Measurements from ENCODE around the gene TAP1.
A peak's percentile ranks its signal among the peaks of the same experiment; 100 is the strongest.
"Not testable (repeated sequence)": the region's sequence is repeated elsewhere in the genome, so short reads cannot be mapped to it uniquely, and the experiment has no call there.

Gene TAP1, protein sequence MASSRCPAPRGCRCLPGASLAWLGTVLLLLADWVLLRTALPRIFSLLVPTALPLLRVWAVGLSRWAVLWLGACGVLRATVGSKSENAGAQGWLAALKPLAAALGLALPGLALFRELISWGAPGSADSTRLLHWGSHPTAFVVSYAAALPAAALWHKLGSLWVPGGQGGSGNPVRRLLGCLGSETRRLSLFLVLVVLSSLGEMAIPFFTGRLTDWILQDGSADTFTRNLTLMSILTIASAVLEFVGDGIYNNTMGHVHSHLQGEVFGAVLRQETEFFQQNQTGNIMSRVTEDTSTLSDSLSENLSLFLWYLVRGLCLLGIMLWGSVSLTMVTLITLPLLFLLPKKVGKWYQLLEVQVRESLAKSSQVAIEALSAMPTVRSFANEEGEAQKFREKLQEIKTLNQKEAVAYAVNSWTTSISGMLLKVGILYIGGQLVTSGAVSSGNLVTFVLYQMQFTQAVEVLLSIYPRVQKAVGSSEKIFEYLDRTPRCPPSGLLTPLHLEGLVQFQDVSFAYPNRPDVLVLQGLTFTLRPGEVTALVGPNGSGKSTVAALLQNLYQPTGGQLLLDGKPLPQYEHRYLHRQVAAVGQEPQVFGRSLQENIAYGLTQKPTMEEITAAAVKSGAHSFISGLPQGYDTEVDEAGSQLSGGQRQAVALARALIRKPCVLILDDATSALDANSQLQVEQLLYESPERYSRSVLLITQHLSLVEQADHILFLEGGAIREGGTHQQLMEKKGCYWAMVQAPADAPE

DNA sequence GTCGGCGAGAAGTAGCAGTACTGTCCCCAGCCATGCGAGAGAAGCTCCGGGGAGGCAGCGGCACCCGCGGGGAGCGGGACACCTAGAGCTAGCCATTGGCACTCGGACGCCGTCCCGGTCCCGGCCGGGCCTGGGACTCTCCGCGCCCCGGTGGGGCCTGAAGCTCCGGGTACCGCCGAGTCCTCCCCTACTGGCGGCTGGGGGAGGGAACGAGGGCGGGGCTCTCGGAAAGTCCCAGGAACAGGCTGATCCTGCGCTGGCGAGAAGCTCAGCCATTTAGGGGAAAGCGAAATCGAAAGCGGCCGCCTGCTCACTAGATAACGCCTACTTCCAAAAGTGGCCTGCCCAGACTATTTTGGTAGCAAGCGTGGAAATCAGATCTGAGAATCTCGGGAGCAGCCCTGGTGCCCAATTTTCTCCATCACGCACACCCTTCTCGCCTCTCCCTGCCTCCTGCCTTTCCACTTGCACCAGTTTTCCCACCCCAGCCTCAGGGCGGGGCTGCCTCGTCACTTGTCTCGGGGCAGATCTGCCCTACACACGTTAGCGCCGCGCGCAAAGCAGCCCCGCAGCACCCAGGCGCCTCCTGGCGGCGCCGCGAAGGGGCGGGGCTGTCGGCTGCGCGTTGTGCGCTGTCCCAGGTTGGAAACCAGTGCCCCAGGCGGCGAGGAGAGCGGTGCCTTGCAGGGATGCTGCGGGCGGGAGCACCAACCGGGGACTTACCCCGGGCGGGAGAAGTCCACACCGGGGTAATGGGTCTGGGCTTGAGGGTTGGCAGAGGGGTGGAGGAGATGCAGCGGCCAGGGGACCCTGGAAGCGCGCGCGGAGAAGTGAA lies at the start of gene TAP1, which contains the start of gene PSMB9:
TSS of gene TAP1 (minus strand) at position 164 of the 835 bp plus-strand sequence. CDS start at position 96, 68 bp downstream.
TSS of gene PSMB9 (plus strand) at position 652 of the 835 bp plus-strand sequence. CDS start at position 690, 38 bp downstream.
- Histone ChIP-seq H3K4me1 (peaks cover 6% of the 10 kb centered on the region), H3K27me3 (ENCODE audit: low read depth) (no peaks in the 10 kb centered on the region), H3K36me3 (replicated peaks) (peaks cover 6% of the 10 kb centered on the region), H3K9me3 (no peaks in the 10 kb centered on the region), H3K4me3 (peak within 1 kb of the TSS; percentile 67)
- peak; percentile 82 to 93 for DNase-seq (ENCODE audit: low spot score in 2 of 2)
- in situ Hi-C loops (cut with MboI; ENCODE audit: low sequenced_read_pairs), result no loop called here

DNA sequence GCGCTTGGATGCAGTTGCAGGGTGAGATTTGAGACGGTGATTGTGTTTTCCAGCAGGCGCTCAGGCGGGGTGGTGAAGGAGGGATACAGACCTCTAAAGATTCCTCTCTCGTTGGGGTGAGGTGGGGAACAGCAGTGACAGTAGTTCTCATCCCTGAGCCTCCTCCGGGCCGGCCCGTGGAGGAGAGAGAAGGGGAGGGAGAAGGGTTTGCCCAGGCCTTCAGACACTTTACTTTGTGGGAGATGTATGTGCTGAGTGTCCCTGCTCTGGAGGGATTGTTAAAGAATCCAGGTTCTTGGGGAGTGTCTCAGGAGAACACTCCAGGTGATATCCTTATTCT lies 41.5 kb upstream of the TAP1 start:
- Histone ChIP-seq H3K9me3 (no peaks in the 10 kb centered on the region), H3K4me1 (peaks cover 9% of the 10 kb centered on the region), H3K36me3 (replicated peaks) (no peaks in the 10 kb centered on the region), H3K27me3 (ENCODE audit: low read depth) (peaks cover 7% of the 10 kb centered on the region; the same call in 1 of the 2 replicates), H3K4me3 (peak overlapping the region; percentile 86)
- in situ Hi-C loops (cut with MboI; ENCODE audit: low sequenced_read_pairs), result no loop called here
- DNase-seq (ENCODE audit: low spot score in 2 of 2), result no peak

DNA sequence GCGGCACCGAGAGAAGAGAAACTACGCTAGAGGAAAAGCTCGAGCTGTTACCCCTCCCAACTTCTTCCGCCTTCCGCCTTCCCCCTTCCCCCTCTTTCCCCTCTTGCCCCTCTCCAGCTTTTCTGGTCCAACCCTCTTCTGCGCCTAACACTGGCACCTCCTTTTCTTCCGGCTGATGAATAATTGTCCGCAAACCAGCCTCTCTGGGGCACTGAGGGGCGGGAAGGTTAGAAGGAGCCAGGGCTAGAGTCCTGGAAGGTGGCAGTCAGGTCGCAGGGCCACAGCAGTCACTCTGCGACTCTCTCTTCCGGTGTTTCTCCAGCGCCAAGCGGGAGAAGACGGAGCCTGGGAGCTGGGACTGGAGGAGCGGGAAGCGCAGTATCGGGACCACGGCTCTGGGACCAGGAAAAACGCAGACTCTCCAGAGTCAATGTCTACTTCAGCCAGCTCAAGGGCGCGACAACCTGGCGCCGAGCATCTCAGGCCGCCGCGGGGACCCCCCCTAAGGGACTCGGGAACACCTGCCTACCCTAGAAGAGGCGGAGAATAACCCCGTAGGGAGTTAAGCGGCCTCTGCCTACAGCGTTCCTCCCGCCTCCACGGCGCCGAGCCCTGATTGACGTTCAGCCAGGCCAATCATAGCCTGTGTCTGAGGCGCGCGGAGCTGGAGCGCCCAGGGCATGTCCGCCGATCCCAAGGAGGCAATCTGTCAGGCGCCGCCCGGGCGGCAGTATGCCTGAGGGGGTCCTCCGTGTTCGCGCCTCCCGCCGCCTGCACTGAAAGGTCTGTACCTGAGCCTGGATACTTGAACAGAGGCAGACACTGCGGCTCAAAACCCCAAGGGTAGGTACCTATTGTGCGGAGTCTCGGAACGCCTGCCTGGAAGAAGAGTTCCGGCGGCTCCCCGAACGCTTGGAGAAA lies 40.8 kb upstream of the TAP1 start:
- Histone ChIP-seq H3K9me3 (no peaks in the 10 kb centered on the region), H3K4me1 (peaks cover 9% of the 10 kb centered on the region), H3K36me3 (replicated peaks) (no peaks in the 10 kb centered on the region), H3K27me3 (ENCODE audit: low read depth) (peaks cover 7% of the 10 kb centered on the region; the same call in 1 of the 2 replicates), H3K4me3 (peak overlapping the region; percentile 86)
- in situ Hi-C loops (cut with MboI; ENCODE audit: low sequenced_read_pairs), result loop anchor here (5.0 kb wide), 1 partner anchor 78 kb away; no protein-coding TSS in a partner anchor
- peak; percentile 79 to 96 for DNase-seq (ENCODE audit: low spot score in 2 of 2)

DNA sequence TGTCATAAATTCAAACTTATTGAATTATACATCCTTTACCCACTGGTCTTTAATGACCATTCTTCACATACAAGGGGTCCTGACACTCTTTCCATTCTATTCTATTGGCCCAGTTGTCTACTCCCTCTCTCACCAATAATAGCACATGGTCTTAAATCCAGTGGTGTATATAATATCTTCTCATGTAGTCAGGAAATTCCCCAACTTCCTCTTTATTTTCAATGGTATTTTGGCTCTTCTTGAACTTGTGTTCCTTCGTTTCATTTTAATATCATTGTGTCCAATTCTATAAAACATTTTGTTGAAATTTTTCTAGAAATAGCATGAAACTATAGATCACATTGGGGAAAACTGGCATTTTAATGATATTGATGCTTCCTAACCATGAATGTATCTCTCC lies 37.3 kb upstream of the TAP1 start:
- H3K36me3 ChIP-seq (replicated peaks), result no peaks in the 10 kb centered on the region
- H3K4me3 ChIP-seq, result no peak overlapping the region
- no peaks in the 10 kb centered on the region for H3K9me3 ChIP-seq
- DNase-seq (ENCODE audit: low spot score in 2 of 2), result no peak
- peaks cover 7% of the 10 kb centered on the region; the same call in 1 of the 2 replicates for H3K27me3 ChIP-seq (ENCODE audit: low read depth)
- in situ Hi-C loops (cut with MboI; ENCODE audit: low sequenced_read_pairs), result loop anchor here (5.0 kb wide), 1 partner anchor 81 kb away; no protein-coding TSS in a partner anchor
- H3K4me1 ChIP-seq, result peaks cover 9% of the 10 kb centered on the region

DNA sequence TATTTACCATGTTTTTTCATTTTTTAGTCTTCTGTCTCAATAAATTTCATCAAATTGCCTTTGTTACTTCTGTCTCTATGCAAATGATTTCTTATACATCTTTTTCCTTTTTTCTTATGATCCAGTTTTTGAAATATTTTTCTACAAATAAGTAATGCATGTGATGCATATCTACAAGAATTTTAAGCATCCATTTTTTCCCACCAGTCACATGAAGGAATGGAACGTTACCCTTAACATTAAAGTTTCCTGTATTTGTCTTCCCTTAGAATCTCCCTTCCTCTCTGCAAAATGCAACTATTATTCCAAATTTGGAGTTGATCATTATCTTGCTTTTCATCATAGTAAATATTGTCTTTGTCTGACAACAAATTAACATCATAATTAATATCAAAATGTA lies 36.0 kb upstream of the TAP1 start:
- no peaks in the 10 kb centered on the region for H3K9me3 ChIP-seq
- DNase-seq (ENCODE audit: low spot score in 2 of 2), result no peak
- H3K4me1 ChIP-seq, result peaks cover 4% of the 10 kb centered on the region
- in situ Hi-C loops (cut with MboI; ENCODE audit: low sequenced_read_pairs), result no loop called here
- peaks cover 7% of the 10 kb centered on the region; the same call in 1 of the 2 replicates for H3K27me3 ChIP-seq (ENCODE audit: low read depth)
- H3K36me3 ChIP-seq (replicated peaks), result no peaks in the 10 kb centered on the region
- no peak overlapping the region for H3K4me3 ChIP-seq

DNA sequence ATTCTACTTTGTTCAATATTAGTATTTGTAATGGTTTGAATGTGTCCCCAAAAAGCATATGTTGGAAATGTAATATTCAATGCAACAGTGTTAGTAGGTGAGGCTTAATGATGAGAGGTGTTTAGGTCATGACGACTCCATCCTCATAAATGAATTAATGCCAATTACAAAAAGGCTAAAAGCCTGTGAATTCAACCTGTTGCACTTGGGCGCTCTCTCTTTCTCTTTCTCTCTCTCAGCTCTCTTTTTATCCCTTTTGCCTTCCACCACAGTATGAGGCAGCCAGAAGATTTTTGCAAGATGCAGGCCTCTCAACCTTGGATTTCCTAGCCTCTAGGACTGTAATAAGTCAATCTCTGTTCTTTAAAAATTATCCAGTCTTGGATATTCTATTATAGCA lies 35.1 kb upstream of the TAP1 start:
- Histone ChIP-seq H3K9me3 (no peaks in the 10 kb centered on the region), H3K36me3 (replicated peaks) (no peaks in the 10 kb centered on the region), H3K27me3 (ENCODE audit: low read depth) (peaks cover 11% of the 10 kb centered on the region; the same call in 1 of the 2 replicates), H3K4me1 (peaks cover 1% of the 10 kb centered on the region), H3K4me3 (no peak overlapping the region)
- in situ Hi-C loops (cut with MboI; ENCODE audit: low sequenced_read_pairs), result no loop called here
- no peak for DNase-seq (ENCODE audit: low spot score in 2 of 2)

DNA sequence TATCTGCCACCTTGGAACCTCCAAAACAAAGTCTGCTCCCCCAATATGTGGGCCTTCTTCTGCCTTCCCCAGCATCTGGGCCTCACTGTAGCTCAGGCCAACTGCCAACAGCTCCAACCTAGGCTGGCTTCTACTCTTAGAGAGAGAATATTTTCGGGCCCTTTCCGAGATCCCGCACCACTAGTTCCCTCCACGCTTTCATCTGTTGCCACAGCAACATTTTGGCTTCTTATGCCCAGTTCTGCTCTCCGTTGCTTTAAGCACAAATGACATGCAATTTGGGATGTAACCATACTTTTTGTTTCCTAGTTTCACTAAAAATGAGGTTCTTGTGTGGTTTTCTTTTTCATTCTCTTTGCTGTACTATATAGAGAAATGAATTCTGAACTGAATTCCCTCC lies 34.1 kb upstream of the TAP1 start:
- Histone ChIP-seq H3K4me3 (no peak overlapping the region), H3K4me1 (no peaks in the 10 kb centered on the region), H3K36me3 (replicated peaks) (no peaks in the 10 kb centered on the region), H3K27me3 (ENCODE audit: low read depth) (peaks cover 13% of the 10 kb centered on the region), H3K9me3 (no peaks in the 10 kb centered on the region)
- no peak for DNase-seq (ENCODE audit: low spot score in 2 of 2)
- in situ Hi-C loops (cut with MboI; ENCODE audit: low sequenced_read_pairs), result no loop called here

DNA sequence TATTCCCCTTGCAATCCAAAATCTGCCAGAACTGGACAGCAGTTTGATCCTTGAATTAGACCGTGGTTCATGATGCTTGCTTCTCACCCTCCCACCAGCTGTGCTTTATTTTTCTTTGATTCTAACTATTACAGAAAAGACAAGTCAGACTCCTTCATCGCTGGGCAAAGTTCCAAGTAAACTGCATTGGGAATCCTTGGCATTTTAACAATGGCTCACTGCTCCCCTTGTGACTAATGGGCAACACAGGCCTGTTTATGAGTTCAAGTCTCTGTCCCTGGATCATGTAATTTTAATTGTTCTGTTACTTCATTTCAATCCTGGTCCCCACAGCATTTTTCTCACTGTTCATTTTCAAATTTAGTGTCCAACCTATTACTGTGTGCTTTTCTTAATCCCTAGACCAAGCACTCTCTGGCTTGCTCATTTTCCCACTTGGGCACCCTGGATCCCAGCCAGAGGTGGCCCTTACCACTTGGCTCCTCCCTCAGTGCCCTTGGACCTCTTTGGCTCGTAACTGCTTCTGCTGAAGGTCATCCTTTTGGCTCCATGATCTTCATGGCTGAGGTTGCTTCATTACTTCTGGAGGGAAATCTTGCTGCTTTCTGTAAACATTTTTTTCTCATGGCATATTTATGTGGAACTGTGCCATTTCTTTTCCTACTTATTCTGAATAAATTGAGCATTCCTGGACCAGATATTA lies 33.3 kb upstream of the TAP1 start:
- H3K4me1 ChIP-seq, result no peaks in the 10 kb centered on the region

DNA sequence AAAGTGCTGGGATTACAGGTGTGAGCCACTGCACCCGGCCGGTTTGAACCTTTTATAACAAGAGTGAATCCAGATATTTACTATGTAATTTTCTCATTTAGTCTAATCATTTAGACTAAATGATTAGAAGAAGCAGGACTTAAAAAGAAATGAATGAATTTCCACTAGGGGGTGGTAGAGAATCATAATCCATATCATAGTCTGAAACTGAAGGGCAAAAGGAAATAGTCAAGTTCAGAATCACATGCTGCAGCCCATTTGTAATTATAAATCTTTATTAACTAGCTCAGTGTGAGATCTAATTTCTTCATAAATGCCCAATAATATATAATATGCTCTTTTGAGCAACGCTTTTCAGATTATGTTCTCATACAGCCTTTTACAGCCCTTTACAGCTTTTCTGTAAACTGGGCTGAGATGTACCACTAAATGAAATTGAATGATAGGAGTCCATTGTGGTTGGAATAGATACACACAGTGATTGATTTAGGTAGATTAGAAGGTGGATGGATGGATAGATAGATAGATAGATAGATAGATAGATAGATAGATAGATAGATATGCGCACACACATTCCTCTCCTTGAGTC lies 32.3 kb upstream of the TAP1 start:
- no peak overlapping the region for H3K4me3 ChIP-seq
- in situ Hi-C loops (cut with MboI; ENCODE audit: low sequenced_read_pairs), result no loop called here
- peak in 1 of 2 experiments; percentile 63 for DNase-seq (ENCODE audit: low spot score in 2 of 2)
- peaks cover 16% of the 10 kb centered on the region for H3K27me3 ChIP-seq (ENCODE audit: low read depth)
- no peaks in the 10 kb centered on the region for H3K36me3 ChIP-seq (replicated peaks)
- 0 out of 2 replicates have a peak, but pooled peaks cover 2% of the 10 kb centered on the region for H3K4me1 ChIP-seq
- no peaks in the 10 kb centered on the region for H3K9me3 ChIP-seq

More for the DNA sequence above, 33.3 kb upstream of the TAP1 start:
- Histone ChIP-seq H3K9me3 (no peaks in the 10 kb centered on the region), H3K36me3 (replicated peaks) (no peaks in the 10 kb centered on the region), H3K27me3 (ENCODE audit: low read depth) (peaks cover 14% of the 10 kb centered on the region), H3K4me3 (no peak overlapping the region)
- in situ Hi-C loops (cut with MboI; ENCODE audit: low sequenced_read_pairs), result no loop called here
- no peak for DNase-seq (ENCODE audit: low spot score in 2 of 2)

DNA sequence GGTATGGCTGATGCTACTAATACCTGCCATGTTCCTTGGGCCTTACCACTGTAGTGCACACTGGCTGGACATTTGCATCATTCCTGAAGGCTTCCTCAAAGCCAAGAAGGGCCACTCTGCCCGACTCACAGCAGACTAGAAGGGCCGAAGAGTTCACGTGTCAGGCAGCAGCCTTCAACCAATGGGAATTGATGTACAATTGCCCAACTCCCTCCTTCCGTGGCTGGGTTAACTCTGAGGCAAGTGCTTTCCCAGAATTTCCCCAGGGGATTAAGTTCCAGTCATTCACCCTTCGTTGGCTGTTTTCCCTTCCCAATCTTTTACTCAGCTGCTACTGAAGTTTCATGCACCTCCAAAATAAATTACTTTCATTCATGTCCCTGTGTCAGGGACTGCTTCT lies 30.3 kb upstream of the TAP1 start:
- in situ Hi-C loops (cut with MboI; ENCODE audit: low sequenced_read_pairs), result no loop called here
- peak in 1 of 2 experiments; percentile 16 for DNase-seq (ENCODE audit: low spot score in 2 of 2)
- Histone ChIP-seq H3K4me3 (no peak overlapping the region), H3K4me1 (0 out of 2 replicates have a peak, but pooled peaks cover 2% of the 10 kb centered on the region), H3K9me3 (no peaks in the 10 kb centered on the region), H3K27me3 (ENCODE audit: low read depth) (peaks cover 11% of the 10 kb centered on the region), H3K36me3 (replicated peaks) (no peaks in the 10 kb centered on the region)

DNA sequence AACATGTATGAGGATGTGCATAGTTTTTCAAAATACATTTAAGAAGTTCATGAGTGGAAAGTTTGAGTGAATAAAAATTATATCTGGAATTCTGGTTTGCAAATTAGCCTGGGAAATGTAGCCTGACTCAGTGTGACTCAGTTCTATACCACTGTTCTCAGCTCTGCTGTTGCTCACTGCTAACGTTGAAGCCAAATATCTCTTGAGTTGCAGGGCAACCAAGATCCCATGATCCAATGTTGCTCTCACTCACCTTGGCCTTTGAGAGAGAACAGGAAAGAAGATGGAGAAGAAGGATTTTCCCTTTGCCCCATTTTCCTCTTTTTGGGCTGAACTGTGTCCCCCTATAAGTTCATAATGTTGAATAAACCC lies 29.4 kb upstream of the TAP1 start:
- no peaks in the 10 kb centered on the region for H3K36me3 ChIP-seq (replicated peaks)
- no peaks in the 10 kb centered on the region for H3K9me3 ChIP-seq
- H3K4me1 ChIP-seq, result 0 out of 2 replicates have a peak, but pooled peaks cover 2% of the 10 kb centered on the region
- in situ Hi-C loops (cut with MboI; ENCODE audit: low sequenced_read_pairs), result no loop called here
- H3K27me3 ChIP-seq (ENCODE audit: low read depth), result peaks cover 11% of the 10 kb centered on the region
- no peak for DNase-seq (ENCODE audit: low spot score in 2 of 2)
- H3K4me3 ChIP-seq, result no peak overlapping the region

DNA sequence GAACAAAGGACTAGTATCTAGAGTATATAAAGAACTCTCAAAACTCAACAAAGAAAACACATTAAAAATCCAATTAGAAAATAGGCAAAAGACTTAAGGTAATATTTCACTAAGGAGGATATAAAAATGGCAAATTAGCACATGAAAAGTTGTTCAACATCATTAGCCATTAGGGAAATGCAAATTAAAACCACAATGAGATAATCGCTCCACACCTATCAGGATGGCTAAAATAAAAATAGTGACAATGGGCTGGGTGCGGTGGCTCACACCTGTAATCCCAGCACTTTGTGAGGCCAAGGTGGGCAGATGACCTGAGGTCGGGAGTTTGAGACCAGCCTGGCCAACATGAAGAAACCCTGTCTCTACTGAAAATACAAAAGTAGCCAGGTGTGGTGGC lies 27.5 kb upstream of the TAP1 start:
- H3K4me1 ChIP-seq; H3K36me3 ChIP-seq (replicated peaks); H3K4me3 ChIP-seq; H3K9me3 ChIP-seq; in situ Hi-C loops (cut with MboI; ENCODE audit: low sequenced_read_pairs); DNase-seq (ENCODE audit: low spot score in 2 of 2): not testable (repeated sequence)
- peaks cover 13% of the 10 kb centered on the region for H3K27me3 ChIP-seq (ENCODE audit: low read depth)
